Stimulated activated CD8-positive, alpha-beta memory T cell treated with anti-CD3 and anti-CD28 coated beads, Interleukin-12 subunit alpha, Interleukin-12 subunit beta, amount 100 ng/mL, for 1 hour (primary cell): Measurements from ENCODE around the gene SPSB3.
"Not testable (repeated sequence)": the region's sequence is repeated elsewhere in the genome, so short reads cannot be mapped to it uniquely, and the experiment has no call there.

Experiments used
- DNase-seq: peaks from one replicate; pipeline ENCODE4 v3.0.0-alpha.2; 2020; ENCODE audit warnings: low read depth

Gene SPSB3

DNA sequence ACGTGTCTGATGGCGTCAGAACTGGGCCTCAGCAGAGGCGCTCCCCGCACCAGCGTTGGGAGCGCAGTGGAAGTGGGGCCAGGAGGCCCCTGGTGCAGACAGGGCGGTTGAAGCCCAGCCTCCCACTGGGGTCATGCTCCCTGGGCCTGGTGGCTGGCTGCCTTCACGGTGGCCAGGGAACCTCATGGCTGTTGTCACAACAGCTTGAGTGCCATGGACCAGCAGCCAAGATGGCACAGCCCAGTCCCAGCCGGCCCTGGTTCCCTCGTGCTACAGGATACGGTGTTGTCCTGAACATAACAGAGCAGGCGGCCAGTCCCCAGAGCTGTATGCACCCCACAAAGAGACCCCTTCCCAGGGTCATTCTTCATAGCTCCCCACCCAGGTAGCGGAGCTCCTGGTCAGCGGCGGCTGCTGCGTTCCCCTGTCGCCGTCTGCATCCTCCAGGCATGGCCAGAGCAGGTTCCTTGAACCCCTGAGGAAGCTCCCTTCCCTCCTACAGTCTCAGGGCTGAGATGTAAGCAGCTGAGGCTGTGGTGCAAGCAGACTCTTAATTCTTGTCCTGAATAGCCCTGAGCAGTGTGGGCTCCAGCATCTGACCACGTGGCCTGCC, 40.7 kb downstream of the SPSB3 start:
- DNase-seq: no peak

- DNase-seq: no peak
These were observed 41.4 kb downstream of the SPSB3 start for GRCh38 chr16:1740781-1741490.

- no peak for DNase-seq
These were observed 42.1 kb downstream of the SPSB3 start for GRCh38 chr16:1740234-1740633.

GRCh38 chr16:1734816-1735215, 47.6 kb downstream of the SPSB3 start:
- DNase-seq: no peak

DNA sequence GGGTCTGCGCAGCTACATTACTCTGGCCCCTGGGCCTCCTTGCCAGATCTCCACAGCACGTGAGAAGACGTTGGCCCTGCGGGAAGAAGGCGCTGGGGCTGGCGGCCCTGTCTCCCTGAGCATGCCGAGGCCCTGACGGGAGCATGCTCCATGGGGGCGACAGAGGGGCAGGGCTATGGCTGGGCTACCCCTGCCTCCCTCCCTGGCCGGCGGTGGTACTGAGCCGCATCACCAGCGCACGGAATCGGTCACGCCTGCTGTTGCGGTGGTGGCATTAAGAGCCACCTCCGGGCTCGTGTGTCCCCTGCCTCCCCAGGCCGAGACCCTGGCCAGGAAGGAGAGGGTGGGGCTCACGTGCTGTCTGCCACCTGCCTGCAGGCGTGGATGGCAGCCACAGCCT, 48.2 kb downstream of the SPSB3 start:
- DNase-seq: no peak

GRCh38 chr16:1732551-1732987, 49.8 kb downstream of the SPSB3 start:
- not testable (repeated sequence) for DNase-seq

- DNase-seq: no peak
These were observed 50.3 kb downstream of the SPSB3 start for GRCh38 chr16:1732071-1732470.

DNA sequence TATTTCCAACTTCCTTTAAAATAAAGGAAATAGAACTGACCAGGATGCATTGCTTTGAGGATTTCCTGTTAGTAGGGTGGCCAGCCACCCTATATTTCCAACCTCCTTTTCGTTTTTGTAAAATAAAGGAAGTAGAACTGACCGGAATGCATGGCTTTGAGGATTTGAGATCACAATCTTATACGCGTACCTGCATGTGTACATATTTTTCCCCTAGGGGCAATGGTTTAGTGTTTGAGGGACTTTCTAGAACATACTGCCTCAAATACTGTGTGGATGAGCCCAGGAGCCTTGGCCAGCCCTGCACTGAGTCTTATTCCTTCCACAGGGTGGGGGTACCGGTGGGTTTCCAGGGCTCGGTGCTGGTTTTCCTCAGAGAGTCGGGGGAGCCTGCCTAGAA, 50.8 kb downstream of the SPSB3 start:
- DNase-seq: no peak

- no peak for DNase-seq
These were observed 51.3 kb downstream of the SPSB3 start for GRCh38 chr16:1731073-1731472.

DNA sequence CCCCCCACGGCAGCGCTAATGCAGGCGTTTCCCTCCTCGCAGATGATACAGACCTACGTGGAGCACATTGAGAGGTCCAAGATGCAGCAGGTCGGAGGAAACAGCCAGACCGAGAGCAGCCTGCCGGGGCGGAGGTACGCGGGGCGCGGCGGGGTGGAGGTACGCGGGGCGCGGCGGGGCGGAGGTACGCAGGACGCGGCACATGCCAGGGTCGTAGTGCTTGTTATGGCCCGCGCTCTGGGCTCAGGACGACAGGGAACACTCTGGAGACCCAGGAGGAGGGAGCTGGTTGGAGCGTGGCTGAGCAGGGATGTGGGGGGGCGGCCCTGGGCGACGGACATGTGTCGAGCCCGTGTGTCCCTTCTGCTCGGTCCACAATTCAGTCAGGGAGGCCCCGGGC, 52.9 kb downstream of the SPSB3 start:
- DNase-seq: no peak

DNA sequence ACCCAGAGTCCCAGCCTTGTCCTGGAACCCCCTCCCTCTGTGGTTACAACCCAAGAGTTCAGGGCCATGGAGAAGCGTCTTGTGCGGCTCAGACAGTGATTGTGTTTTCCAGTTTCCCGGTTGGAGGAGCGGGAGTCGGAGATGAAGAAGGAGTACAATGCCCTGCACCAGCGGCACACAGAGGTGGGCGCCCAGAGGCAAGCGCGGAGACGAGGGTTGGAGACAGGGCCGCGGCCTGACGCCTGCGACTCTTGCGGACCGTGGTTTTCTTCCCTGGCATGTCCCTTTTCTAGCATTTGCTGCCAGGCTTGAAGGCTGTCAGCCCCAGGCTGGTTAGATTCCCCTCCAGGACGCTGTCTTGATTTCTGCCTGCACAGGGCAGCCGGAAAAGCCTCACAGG, 53.3 kb downstream of the SPSB3 start:
- DNase-seq: no peak

- DNase-seq: no peak
These were observed 54.4 kb downstream of the SPSB3 start for GRCh38 chr16:1727651-1728624.
